Stimulated activated naive CD4-positive, alpha-beta T cell (primary cell): Measurements from ENCODE around the gene LYG1.

Experiments used
- DNase-seq, 6 experiments: peaks; one replicate each; lab custom pipeline; 2025; lab: John Stamatoyannopoulos, UW

LYG1 gene

GRCh38 chr2:99275882-99276281 is 25.1 kb downstream of the LYG1 start:
- no peak for DNase-seq

- no peak for DNase-seq
These were observed 39.8 kb downstream of the LYG1 start for GRCh38 chr2:99261242-99261641.

DNA sequence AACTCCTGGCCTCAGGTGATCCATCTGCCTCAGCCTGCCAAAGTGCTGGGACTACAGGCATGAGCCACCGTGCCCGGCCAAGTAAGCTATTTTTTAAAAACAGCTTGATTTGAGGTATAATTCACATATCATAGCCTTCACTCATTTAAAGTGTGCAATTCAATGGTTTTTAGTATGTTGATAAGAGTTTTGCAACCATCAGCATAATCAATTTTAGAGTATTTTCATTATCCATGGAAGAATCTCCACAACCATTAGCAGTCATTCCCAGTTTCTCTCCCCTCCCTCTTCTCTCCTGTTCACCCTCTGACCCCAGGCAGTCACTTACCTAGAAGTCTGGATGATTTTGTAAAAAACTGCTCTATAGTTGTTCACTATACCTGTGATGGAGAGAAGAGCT is 40.8 kb downstream of the LYG1 start:
- DNase-seq = no peak

GRCh38 chr2:99259465-99259864 is 41.5 kb downstream of the LYG1 start:
- DNase-seq = no peak

DNA sequence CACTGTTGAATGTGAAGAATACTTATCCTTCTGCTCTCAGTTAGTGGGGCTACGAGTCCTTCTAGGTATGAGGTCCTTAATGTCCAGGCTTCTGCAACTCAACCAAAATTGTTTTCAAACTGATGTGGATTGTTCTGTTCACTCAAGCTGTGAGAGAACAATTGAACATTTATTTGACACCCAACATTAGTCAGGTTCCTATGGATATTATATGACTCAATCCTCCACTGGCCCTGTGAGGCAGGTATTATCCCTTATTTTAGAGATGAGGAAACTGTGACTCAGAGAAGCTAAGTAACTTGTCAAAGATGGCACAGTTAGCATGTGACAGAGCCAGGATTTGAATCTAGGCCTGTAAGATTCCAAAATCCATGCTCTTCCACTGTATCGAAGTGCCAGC is 44.3 kb downstream of the LYG1 start:
- DNase-seq = no peak

GRCh38 chr2:99255491-99256318 is 45.3 kb downstream of the LYG1 start, which contains the start of gene LYG2:
LYG2 (minus strand) TSS chr2:99255666; CDS start chr2:99254260, 1,406 bp downstream.
- no peak for DNase-seq

GRCh38 chr2:99249951-99250350 is 51.0 kb downstream of the LYG1 start:
- DNase-seq = no peak

DNA sequence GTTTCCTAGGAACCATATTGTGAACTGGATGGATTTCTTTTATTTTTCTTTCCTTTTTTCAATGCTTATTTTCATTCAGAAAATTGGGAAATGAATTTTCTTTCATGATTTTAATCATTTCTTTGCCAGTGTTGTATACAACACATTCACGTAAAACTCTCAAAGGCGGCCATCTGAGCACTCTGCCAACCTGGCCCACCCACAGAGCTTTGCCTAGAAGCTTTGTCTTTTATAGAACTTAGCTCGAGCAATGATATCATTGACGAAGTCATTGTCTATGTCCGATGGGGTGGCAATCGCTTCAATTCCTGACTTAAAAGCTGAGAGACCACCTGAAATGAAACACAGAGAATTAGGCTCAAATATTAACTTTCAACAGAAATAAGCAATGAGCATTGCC is 58.8 kb downstream of the LYG1 start:
- no peak for DNase-seq

DNA sequence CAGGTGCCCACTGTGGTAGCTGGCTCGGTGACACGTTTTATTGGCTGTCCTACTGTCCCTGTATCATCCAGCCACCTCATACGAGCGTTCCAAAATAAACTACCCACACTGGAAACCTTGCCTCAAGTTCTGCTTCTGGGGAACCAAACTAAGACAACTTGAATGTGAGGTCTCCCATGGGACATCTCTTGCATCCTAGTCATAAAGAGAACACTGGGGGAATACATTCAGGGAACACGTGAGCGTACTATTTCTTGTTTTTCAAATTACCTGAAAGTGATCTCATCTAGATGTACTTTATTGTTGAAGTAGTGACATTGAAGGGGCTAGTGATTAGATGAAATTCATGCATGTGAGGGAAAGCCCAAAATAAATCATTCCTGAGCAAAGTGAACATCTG is 60.6 kb downstream of the LYG1 start:
- DNase-seq = no peak

- DNase-seq = no peak
These were observed 62.4 kb downstream of the LYG1 start for GRCh38 chr2:99238599-99238998.
